ENCODE measurements around the gene LGALS7.
"Not testable (repeated sequence)": the region's sequence is repeated elsewhere in the genome, so short reads cannot be mapped to it uniquely, and the experiment has no call there.

DNA sequence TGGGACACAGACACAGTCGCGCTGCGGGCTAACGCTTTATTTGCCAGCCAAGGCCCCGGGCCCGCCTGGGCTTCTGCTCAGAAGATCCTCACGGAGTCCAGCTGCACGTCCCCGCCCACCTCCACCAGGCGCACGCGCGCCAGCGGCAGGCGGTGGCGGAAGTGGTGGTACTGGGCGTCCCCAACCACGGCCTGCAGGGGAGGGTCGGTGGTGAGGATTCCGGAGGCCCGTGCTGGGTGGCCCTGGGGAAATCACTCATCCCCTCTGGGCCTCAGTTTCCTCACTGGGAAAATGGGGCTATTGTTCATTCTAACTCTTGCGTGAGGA lies 2.4 kb downstream of the LGALS7 start:
- TF ChIP-seq, protein P1, sequence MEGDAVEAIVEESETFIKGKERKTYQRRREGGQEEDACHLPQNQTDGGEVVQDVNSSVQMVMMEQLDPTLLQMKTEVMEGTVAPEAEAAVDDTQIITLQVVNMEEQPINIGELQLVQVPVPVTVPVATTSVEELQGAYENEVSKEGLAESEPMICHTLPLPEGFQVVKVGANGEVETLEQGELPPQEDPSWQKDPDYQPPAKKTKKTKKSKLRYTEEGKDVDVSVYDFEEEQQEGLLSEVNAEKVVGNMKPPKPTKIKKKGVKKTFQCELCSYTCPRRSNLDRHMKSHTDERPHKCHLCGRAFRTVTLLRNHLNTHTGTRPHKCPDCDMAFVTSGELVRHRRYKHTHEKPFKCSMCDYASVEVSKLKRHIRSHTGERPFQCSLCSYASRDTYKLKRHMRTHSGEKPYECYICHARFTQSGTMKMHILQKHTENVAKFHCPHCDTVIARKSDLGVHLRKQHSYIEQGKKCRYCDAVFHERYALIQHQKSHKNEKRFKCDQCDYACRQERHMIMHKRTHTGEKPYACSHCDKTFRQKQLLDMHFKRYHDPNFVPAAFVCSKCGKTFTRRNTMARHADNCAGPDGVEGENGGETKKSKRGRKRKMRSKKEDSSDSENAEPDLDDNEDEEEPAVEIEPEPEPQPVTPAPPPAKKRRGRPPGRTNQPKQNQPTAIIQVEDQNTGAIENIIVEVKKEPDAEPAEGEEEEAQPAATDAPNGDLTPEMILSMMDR (IDR thresholded peaks at IDR 0.05; ENCODE audit: low read depth, low read length): not testable (repeated sequence)
- not testable (repeated sequence) for TF ChIP-seq EZH2phosphoT487 (IDR thresholded peaks at IDR 0.05; ENCODE audit: low read depth)

Data from OCI-LY3 (cell line).